CD14-positive monocyte (primary cell): Measurements from ENCODE around the gene SIGLEC12. TPM values are rescaled to one million over a fixed set of nuclear protein-coding genes. Genes with fewer than 3 reads are reported as not detected.

ENCODE experiments used
- DNase-seq, 3 donors: peaks; one replicate each; pipeline ENCODE4 v3.0.0-alpha.2; 2011 to 2022
- H2AFZ ChIP-seq: 2 replicates; pipeline ENCODE4 v1.6.0; 2012; ENCODE audit warnings: mild to moderate bottlenecking, low read depth, low read length, inconsistent platforms; ENCODE audit not compliant: insufficient read depth, poor library complexity, severe bottlenecking
- H3K27ac ChIP-seq, 2 donors: 1 replicate in 1 of 2; 2 replicates in 1 of 2; pipeline ENCODE4 v1.5.1; 2012 to 2013; ENCODE audit warnings: low read length in 2 of 2, control low read depth in 1 of 2, inconsistent platforms in 1 of 2, low read depth in 1 of 2, mild to moderate bottlenecking in 1 of 2
- H3K27me3 ChIP-seq, 2 donors: one replicate each; pipeline versions ENCODE4 v1.6.0 to v1.6.1; 2011 to 2013; ENCODE audit warnings: low read length in 2 of 2; ENCODE audit not compliant: control insufficient read depth in 2 of 2, insufficient read depth in 2 of 2
- H3K36me3 ChIP-seq, 2 donors: replicated peaks in 1 of 2; 1 replicate in 1 of 2; 2 replicates in 1 of 2; pipeline versions ENCODE4 v1.5.1 to v1.6.1; 2012 to 2013; ENCODE audit warnings: low read length in 2 of 2, control low read depth in 1 of 2, inconsistent platforms in 1 of 2, mild to moderate bottlenecking in 1 of 2; ENCODE audit not compliant: insufficient read depth in 2 of 2, control insufficient read depth in 1 of 2
- H3K4me1 ChIP-seq, 2 donors: 1 replicate in 1 of 2; 2 replicates in 1 of 2; pipeline versions ENCODE4 v1.5.1 to v1.6.1; 2012 to 2013; ENCODE audit warnings: low read length in 2 of 2, control low read depth in 1 of 2, inconsistent platforms in 1 of 2, mild to moderate bottlenecking in 1 of 2, moderate library complexity in 1 of 2; ENCODE audit not compliant: insufficient read depth in 2 of 2, control insufficient read depth in 1 of 2
- H3K4me2 ChIP-seq: replicated peaks from 2 replicates; pipeline ENCODE3; 2012; ENCODE audit warnings: low read length, moderate library complexity, mild to moderate bottlenecking; ENCODE audit not compliant: poor library complexity, severe bottlenecking; ENCODE audit errors: extremely low read depth
- H3K4me3 ChIP-seq, 3 experiments: fragments of 200-600 bp in 1 of 3; sonication (generic) in 1 of 3; replicated peaks in 1 of 3; 1 replicate in 2 of 3; 2 replicates in 1 of 3; pipeline ENCODE4 v1.5.1; 2011 to 2013; ENCODE audit warnings: low read length in 3 of 3, mild to moderate bottlenecking in 3 of 3, control low read depth in 2 of 3, low read depth in 2 of 3, inconsistent platforms in 1 of 3, moderate library complexity in 1 of 3
- H3K79me2 ChIP-seq: 2 replicates; pipeline ENCODE4 v1.6.0; 2012; ENCODE audit warnings: mild to moderate bottlenecking, control low read depth, inconsistent platforms, low read length, moderate library complexity; ENCODE audit not compliant: insufficient read depth
- H3K9ac ChIP-seq: 2 replicates; pipeline ENCODE4 v1.6.0; 2017; ENCODE audit warnings: low read length, mild to moderate bottlenecking; ENCODE audit not compliant: insufficient read depth, poor library complexity, severe bottlenecking
- H3K9me3 ChIP-seq, 2 donors: replicated peaks in 1 of 2; 1 replicate in 1 of 2; 2 replicates in 1 of 2; pipeline versions ENCODE4 v1.5.1 to v1.6.1; 2012 to 2013; ENCODE audit warnings: low read length in 2 of 2, control low read depth in 1 of 2; ENCODE audit not compliant: control insufficient read depth in 1 of 2, insufficient read depth in 1 of 2
- H4K20me1 ChIP-seq: 2 replicates; pipeline ENCODE4 v1.6.0; 2012; ENCODE audit warnings: mild to moderate bottlenecking, low read length, control low read depth, moderate library complexity; ENCODE audit not compliant: insufficient read depth
- H3K27ac Mint-ChIP-seq, 7 donors: one replicate each; pipeline ENCODE4 v1.8.0; 2020; ENCODE audit warnings: mild to moderate bottlenecking in 7 of 7, mixed read lengths in 7 of 7, moderate library complexity in 6 of 7, inconsistent platforms in 2 of 7
- H3K27me3 Mint-ChIP-seq, 3 donors: one replicate each; pipeline ENCODE4 v1.8.0; 2021 to 2022; ENCODE audit warnings: low read depth in 3 of 3, mild to moderate bottlenecking in 3 of 3, mixed read lengths in 3 of 3, moderate library complexity in 3 of 3, inconsistent platforms in 1 of 3
- H3K36me3 Mint-ChIP-seq, 2 donors: one replicate each; pipeline ENCODE4 v1.8.0; 2020; ENCODE audit warnings: mixed read lengths in 2 of 2, inconsistent platforms in 1 of 2, mild to moderate bottlenecking in 1 of 2
- H3K4me1 Mint-ChIP-seq: one replicate; pipeline ENCODE4 v1.8.0; 2020; ENCODE audit warnings: mild to moderate bottlenecking, mixed read lengths
- H3K4me3 Mint-ChIP-seq, 2 donors: one replicate each; pipeline ENCODE4 v1.8.0; 2020; ENCODE audit warnings: mild to moderate bottlenecking in 2 of 2, mixed read lengths in 2 of 2, moderate library complexity in 1 of 2
- H3K9me3 Mint-ChIP-seq, 7 donors: one replicate each; pipeline ENCODE4 v1.8.0; 2020 to 2022; ENCODE audit warnings: mixed read lengths in 7 of 7, mild to moderate bottlenecking in 6 of 7, moderate library complexity in 6 of 7, inconsistent platforms in 2 of 7
- CTCF ChIP-seq: fragments of 200-600 bp; IDR thresholded peaks from one replicate; pipeline ENCODE4 v1.8.0; 2022; ENCODE audit warnings: antibody characterized with exemption, mild to moderate bottlenecking
- WGBS: methylation state at CpG from one replicate; pipeline ENCODE4 v1.1.5; 2013; ENCODE audit warnings: missing lambda C conversion rate; ENCODE audit not compliant: insufficient coverage; 5-methylcytosine and 5-hydroxymethylcytosine counted together
- intact Hi-C, 2 donors: fragments of 100-400 bp; cut with micrococcal nuclease; formaldehyde crosslinking; loops; one replicate each; pipeline versions ENCODE4 v1.15.0 to v1.15.1; 2023
- polyA plus RNA-seq, 3 donors: library from polyadenylated mRNA; depleted of rRNA in 1 of 3; unstranded in 2 of 3; stranded (reverse) in 1 of 3; fragments of 300-500 nt in 2 of 3; fragments of >200 nt in 1 of 3; fragmentation: Illumina TruSeq in 2 of 3; gene quantifications; 1 replicate in 2 of 3; 2 replicates in 1 of 3; pipeline ENCODE4 v1.2.3, GENCODE V29; 2012 to 2021

Gene SIGLEC12
- polyA plus RNA-seq, 3 donors, result 0.24 to 1.8 (median 1.3) TPM

DNA sequence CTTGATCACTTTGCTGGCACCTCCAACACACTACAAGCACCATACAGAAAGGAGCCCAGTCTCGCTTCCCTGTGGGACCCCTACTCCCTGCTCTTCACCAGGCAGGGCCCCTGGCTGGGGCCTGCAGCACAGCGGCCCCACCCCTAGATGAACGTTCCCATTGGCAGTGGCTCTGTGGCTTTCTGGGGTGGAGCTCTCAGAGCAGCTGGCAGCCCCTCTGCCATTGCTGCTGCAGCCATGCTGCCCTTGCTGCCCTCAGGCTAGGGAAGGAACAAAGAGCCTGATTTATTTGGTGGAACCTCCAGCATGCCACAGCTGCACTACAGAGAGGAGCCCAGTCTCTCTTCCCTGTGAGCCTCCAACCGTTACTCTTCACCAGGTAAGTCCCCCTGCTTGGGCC is 24.1 kb upstream of the SIGLEC12 start:
- Histone ChIP-seq H3K4me3 (no peak overlapping the region), H4K20me1 (no peaks in the 10 kb centered on the region), H3K4me1 (no peaks in the 10 kb centered on the region), H3K36me3 (no peaks in the 10 kb centered on the region), H3K27ac (no peak overlapping the region), H3K9ac (no peak overlapping the region), H3K79me2 (no peaks in the 10 kb centered on the region), H3K4me2 (no peak overlapping the region), H3K9me3 (no peaks in the 10 kb centered on the region), H2AFZ (no peak overlapping the region), H3K27me3 (no peaks in the 10 kb centered on the region)
- no peak for TF ChIP-seq CTCF
- H3K4me3 Mint-ChIP-seq, result no peak overlapping the region
- no peaks in the 10 kb centered on the region for H3K36me3 Mint-ChIP-seq
- peaks cover 5% of the 10 kb centered on the region for H3K4me1 Mint-ChIP-seq
- WGBS, result 53% methylated on average over 3 of the region's 4 CpGs
- intact Hi-C loops, result no loop called here
- no peak for DNase-seq
- no peak overlapping the region for H3K27ac Mint-ChIP-seq
- peaks cover 0 to 9% (median 8%) of the 10 kb centered on the region in 3 donors for H3K27me3 Mint-ChIP-seq
- peaks cover 0 to 6% (median 0%) of the 10 kb centered on the region in 7 donors for H3K9me3 Mint-ChIP-seq

GRCh38 chr19:51524666-51525264 is 23.2 kb upstream of the SIGLEC12 start:
- 85% methylated on average over 6 of the region's 8 CpGs for WGBS
- H3K27me3 Mint-ChIP-seq, result peaks cover 0 to 12% (median 4%) of the 10 kb centered on the region in 3 donors
- no peak overlapping the region for H3K4me3 Mint-ChIP-seq

More at GRCh38 chr19:51524666-51525264, 23.2 kb upstream of the SIGLEC12 start:
- H3K36me3 Mint-ChIP-seq, result no peaks in the 10 kb centered on the region
- no peak overlapping the region for H3K27ac Mint-ChIP-seq
- H3K36me3 ChIP-seq, result no peaks in the 10 kb centered on the region
- no peaks in the 10 kb centered on the region for H4K20me1 ChIP-seq
- DNase-seq, result no peak
- no peak overlapping the region for H3K27ac ChIP-seq
- H3K9me3 ChIP-seq, result no peaks in the 10 kb centered on the region
- H3K4me1 ChIP-seq, result no peaks in the 10 kb centered on the region
- H3K9ac ChIP-seq, result no peak overlapping the region
- H3K4me2 ChIP-seq, result no peak overlapping the region
- H3K4me3 ChIP-seq, result no peak overlapping the region
- H2AFZ ChIP-seq, result no peak overlapping the region
- no peaks in the 10 kb centered on the region for H3K27me3 ChIP-seq
- no peaks in the 10 kb centered on the region for H3K79me2 ChIP-seq
- no peak for TF ChIP-seq CTCF
- peaks cover 0 to 6% (median 0%) of the 10 kb centered on the region in 7 donors for H3K9me3 Mint-ChIP-seq
- H3K4me1 Mint-ChIP-seq, result peaks cover 6% of the 10 kb centered on the region
- intact Hi-C loops, result no loop called here
